ENCODE measurements around the gene TIMM29. TPM values are rescaled to one million over a fixed set of nuclear protein-coding genes. Genes with fewer than 3 reads are reported as not detected.

Gene TIMM29
- total RNA-seq, 1 donor = 29.3 TPM

- Histone ChIP-seq H3K9me3 (ENCODE audit: low read depth, low read length) (no peaks in the 10 kb centered on the region), H3K27me3 (ENCODE audit: insufficient read depth, low read length) (no peaks in the 10 kb centered on the region), H3K4me3 (ENCODE audit: low read length) (no peak overlapping the region), H3K4me1 (ENCODE audit: insufficient read depth, low read length) (no peaks in the 10 kb centered on the region)
Observed at GRCh38 chr19:10896851-10897526, 31.6 kb upstream of the TIMM29 start.

- Histone ChIP-seq H3K9me3 (ENCODE audit: low read depth, low read length) (no peaks in the 10 kb centered on the region), H3K27me3 (ENCODE audit: insufficient read depth, low read length) (no peaks in the 10 kb centered on the region), H3K4me3 (ENCODE audit: low read length) (no peak overlapping the region), H3K4me1 (ENCODE audit: insufficient read depth, low read length) (no peaks in the 10 kb centered on the region)
Observed at GRCh38 chr19:10898633-10899032, 30.0 kb upstream of the TIMM29 start.

GRCh38 chr19:10899151-10899653 is 29.4 kb upstream of the TIMM29 start:
- no peaks in the 10 kb centered on the region for H3K27me3 ChIP-seq (ENCODE audit: insufficient read depth, low read length)
- H3K9me3 ChIP-seq (ENCODE audit: low read depth, low read length) = no peaks in the 10 kb centered on the region
- H3K4me3 ChIP-seq (ENCODE audit: low read length) = no peak overlapping the region
- no peaks in the 10 kb centered on the region for H3K4me1 ChIP-seq (ENCODE audit: insufficient read depth, low read length)

- no peaks in the 10 kb centered on the region for H3K27me3 ChIP-seq (ENCODE audit: insufficient read depth, low read length)
- H3K4me1 ChIP-seq (ENCODE audit: insufficient read depth, low read length) = no peaks in the 10 kb centered on the region
- no peak overlapping the region for H3K4me3 ChIP-seq (ENCODE audit: low read length)
- no peaks in the 10 kb centered on the region for H3K9me3 ChIP-seq (ENCODE audit: low read depth, low read length)
Observed at GRCh38 chr19:10907925-10908324, 20.7 kb upstream of the TIMM29 start.

- Histone ChIP-seq H3K9me3 (ENCODE audit: low read depth, low read length) (no peaks in the 10 kb centered on the region), H3K4me1 (ENCODE audit: insufficient read depth, low read length) (no peaks in the 10 kb centered on the region), H3K4me3 (ENCODE audit: low read length) (no peak overlapping the region), H3K27me3 (ENCODE audit: insufficient read depth, low read length) (no peaks in the 10 kb centered on the region)
Observed at GRCh38 chr19:10908380-10908960, 20.1 kb upstream of the TIMM29 start.

GRCh38 chr19:10911579-10912363 is 16.8 kb upstream of the TIMM29 start:
- no peaks in the 10 kb centered on the region for H3K4me1 ChIP-seq (ENCODE audit: insufficient read depth, low read length)
- H3K4me3 ChIP-seq (ENCODE audit: low read length) = no peak overlapping the region
- no peaks in the 10 kb centered on the region for H3K9me3 ChIP-seq (ENCODE audit: low read depth, low read length)
- H3K27me3 ChIP-seq (ENCODE audit: insufficient read depth, low read length) = no peaks in the 10 kb centered on the region

- Histone ChIP-seq H3K27me3 (ENCODE audit: insufficient read depth, low read length) (no peaks in the 10 kb centered on the region), H3K9me3 (ENCODE audit: low read depth, low read length) (no peaks in the 10 kb centered on the region), H3K4me1 (ENCODE audit: insufficient read depth, low read length) (no peaks in the 10 kb centered on the region), H3K4me3 (ENCODE audit: low read length) (no peak overlapping the region)
Observed at GRCh38 chr19:10912619-10913018, 16.0 kb upstream of the TIMM29 start.

- H3K9me3 ChIP-seq (ENCODE audit: low read depth, low read length) = no peaks in the 10 kb centered on the region
- H3K27me3 ChIP-seq (ENCODE audit: insufficient read depth, low read length) = no peaks in the 10 kb centered on the region
- no peak overlapping the region for H3K4me3 ChIP-seq (ENCODE audit: low read length)
Observed at GRCh38 chr19:10913716-10914340, 14.8 kb upstream of the TIMM29 start.

GRCh38 chr19:10915130-10916091 is 13.2 kb upstream of the TIMM29 start:
- no peaks in the 10 kb centered on the region for H3K27me3 ChIP-seq (ENCODE audit: insufficient read depth, low read length)
- no peaks in the 10 kb centered on the region for H3K4me1 ChIP-seq (ENCODE audit: insufficient read depth, low read length)
- no peaks in the 10 kb centered on the region for H3K9me3 ChIP-seq (ENCODE audit: low read depth, low read length)
- H3K4me3 ChIP-seq (ENCODE audit: low read length) = no peak overlapping the region

More at GRCh38 chr19:10913716-10914340, 14.8 kb upstream of the TIMM29 start:
- H3K4me1 ChIP-seq (ENCODE audit: insufficient read depth, low read length) = no peaks in the 10 kb centered on the region

GRCh38 chr19:10916602-10917001 is 12.0 kb upstream of the TIMM29 start:
- no peaks in the 10 kb centered on the region for H3K4me1 ChIP-seq (ENCODE audit: insufficient read depth, low read length)
- no peaks in the 10 kb centered on the region for H3K9me3 ChIP-seq (ENCODE audit: low read depth, low read length)
- H3K4me3 ChIP-seq (ENCODE audit: low read length) = no peak overlapping the region
- H3K27me3 ChIP-seq (ENCODE audit: insufficient read depth, low read length) = no peaks in the 10 kb centered on the region

GRCh38 chr19:10918359-10918758 is 10.3 kb upstream of the TIMM29 start:
- Histone ChIP-seq H3K9me3 (ENCODE audit: low read depth, low read length) (no peaks in the 10 kb centered on the region), H3K4me1 (ENCODE audit: insufficient read depth, low read length) (no peaks in the 10 kb centered on the region), H3K4me3 (ENCODE audit: low read length) (no peak overlapping the region), H3K27me3 (ENCODE audit: insufficient read depth, low read length) (no peaks in the 10 kb centered on the region)

- Histone ChIP-seq H3K27me3 (ENCODE audit: insufficient read depth, low read length) (no peaks in the 10 kb centered on the region), H3K4me3 (ENCODE audit: low read length) (no peak overlapping the region), H3K4me1 (ENCODE audit: insufficient read depth, low read length) (no peaks in the 10 kb centered on the region), H3K9me3 (ENCODE audit: low read depth, low read length) (no peaks in the 10 kb centered on the region)
Observed at GRCh38 chr19:10919352-10920287, 9.0 kb upstream of the TIMM29 start.

- no peaks in the 10 kb centered on the region for H3K4me1 ChIP-seq (ENCODE audit: insufficient read depth, low read length)
- no peaks in the 10 kb centered on the region for H3K27me3 ChIP-seq (ENCODE audit: insufficient read depth, low read length)
- no peaks in the 10 kb centered on the region for H3K9me3 ChIP-seq (ENCODE audit: low read depth, low read length)
- H3K4me3 ChIP-seq (ENCODE audit: low read length) = no peak overlapping the region
Observed at GRCh38 chr19:10920288-10920655, 8.3 kb upstream of the TIMM29 start.

Data from mononuclear cell (primary cell).